Posterior vena cava (tissue), 2 donors: ENCODE measurements around the gene BRAP. TPM values are rescaled to one million over a fixed set of nuclear protein-coding genes. Genes with fewer than 3 reads are reported as not detected.
"Not testable (repeated sequence)": the region's sequence is repeated elsewhere in the genome, so short reads cannot be mapped to it uniquely, and the experiment has no call there.

Experiments
- DNase-seq: peaks from one replicate; pipeline ENCODE4 v3.0.0-alpha.2; 2020; ENCODE audit warnings: low spot score
- intact Hi-C, 2 donors: fragments of 100-400 bp; cut with DNase I; formaldehyde crosslinking; loops; one replicate each; pipeline versions ENCODE4 v1.14.1 to v1.14.2; 2022 to 2023
- total RNA-seq, 2 donors: library from RNA; stranded (reverse); fragmentation: NEBNext Ultra II Directional; extraction: Animal tissue kit (Norgen Biotek cat#: 25700); gene quantifications; one replicate each; pipeline ENCODE4 v1.2.1, GENCODE V29; 2021
- donor health status: DM: yes; HTN: yes; CAD: no.
- donor health status: DM: yes; HTN: yes; CAD: no.

BRAP gene
- total RNA-seq, 2 donors from 2014 or later, result 12.4 to 14.4 TPM

DNA sequence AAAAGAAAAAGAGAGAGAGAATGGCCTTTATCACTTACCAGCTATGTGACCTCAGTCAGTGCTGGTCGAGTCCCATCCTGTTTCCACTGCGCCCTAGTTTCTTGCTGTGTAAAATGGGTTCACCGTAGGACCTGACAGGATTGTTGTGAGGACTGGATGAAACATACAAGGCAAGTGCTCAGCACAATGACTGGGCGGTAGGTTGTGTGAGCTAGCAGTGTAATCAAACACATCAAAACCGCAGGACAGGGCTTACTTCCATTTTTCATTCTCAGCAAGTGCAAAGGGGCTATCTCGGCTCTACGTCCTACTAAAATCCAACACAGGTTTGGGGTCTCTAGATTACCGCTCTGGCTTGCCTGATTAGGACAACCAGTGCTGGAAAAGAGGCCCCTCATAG is 50.2 kb downstream of the BRAP start:
- intact Hi-C loops, result no loop called here
- no peak for DNase-seq

DNA sequence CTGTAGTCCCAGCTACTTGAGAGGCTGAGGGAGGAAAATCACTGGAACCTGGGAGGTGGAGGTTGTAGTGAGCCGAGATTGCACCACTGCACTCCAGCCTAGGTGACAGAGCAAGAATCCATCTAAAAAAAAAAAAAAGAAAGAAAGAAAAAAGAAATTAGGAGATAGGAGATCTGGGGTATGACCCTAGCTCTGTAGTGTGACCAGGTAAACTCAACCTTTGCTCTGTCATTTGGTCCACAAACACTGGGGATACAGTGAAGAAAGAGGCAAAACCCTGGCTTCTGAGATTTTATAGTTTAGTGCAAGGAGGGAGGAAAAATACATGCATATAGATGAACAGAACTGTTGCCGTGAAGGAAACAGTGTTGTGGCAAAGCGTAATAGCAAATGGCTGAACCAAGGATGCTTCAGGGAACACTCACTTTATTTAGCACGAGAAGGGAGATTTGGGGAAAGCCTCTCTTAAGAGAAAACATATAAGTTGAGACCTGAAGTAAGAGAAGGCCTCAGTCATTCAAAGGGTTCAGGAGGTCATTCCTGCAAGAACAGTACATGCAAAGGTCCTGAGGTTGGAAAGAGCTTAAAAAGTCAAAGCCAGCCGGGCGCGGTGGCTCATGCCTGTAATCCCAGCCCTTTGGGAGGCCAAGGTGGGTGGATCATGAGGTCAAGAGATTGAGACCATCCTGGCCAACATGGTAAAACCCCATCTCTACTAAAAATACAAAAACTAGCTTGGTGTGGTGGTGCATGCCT is 57.1 kb downstream of the BRAP start:
- intact Hi-C loops, result no loop called here
- no peak for DNase-seq

DNA sequence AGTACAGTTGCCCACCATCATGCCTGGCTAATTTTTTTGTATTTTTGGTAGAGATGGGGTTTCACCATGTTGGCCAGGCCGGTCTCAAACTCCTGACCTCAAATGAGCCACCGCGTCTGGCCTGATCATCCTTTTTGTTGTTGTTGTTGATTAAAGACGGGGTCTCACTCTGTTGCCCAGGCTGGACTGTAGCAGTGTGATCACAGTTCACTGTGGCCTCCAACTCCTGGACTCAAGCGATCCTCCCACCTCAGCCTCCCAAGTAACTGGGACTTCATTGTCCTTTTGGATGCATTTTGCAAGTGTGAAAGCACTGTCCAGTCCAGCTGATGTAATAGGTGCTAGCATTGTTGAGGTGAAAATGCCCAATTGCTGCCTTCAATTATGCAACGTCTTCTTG is 59.5 kb downstream of the BRAP start:
- intact Hi-C loops, result no loop called here
- no peak for DNase-seq

DNA sequence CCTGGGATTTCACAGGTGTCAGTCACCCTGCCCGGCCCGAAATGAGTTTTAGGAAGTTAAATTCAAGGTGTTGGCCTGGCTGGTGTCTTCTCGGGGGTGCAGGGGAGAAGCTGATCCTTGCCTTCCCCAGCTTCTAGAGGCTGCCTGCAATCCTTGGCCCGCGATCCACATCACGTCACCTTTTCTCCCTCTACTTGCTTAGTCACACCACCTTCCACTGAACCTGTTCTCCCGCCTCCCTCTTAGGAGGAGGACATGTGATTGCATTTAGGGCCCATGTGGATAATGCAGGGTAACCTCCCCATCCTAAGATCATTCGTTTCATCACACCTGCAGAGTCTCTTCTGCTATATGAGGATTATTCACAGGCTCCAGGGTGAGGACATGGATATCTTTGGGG is 61.2 kb downstream of the BRAP start:
- no peak for DNase-seq
- intact Hi-C loops, result no loop called here

DNA sequence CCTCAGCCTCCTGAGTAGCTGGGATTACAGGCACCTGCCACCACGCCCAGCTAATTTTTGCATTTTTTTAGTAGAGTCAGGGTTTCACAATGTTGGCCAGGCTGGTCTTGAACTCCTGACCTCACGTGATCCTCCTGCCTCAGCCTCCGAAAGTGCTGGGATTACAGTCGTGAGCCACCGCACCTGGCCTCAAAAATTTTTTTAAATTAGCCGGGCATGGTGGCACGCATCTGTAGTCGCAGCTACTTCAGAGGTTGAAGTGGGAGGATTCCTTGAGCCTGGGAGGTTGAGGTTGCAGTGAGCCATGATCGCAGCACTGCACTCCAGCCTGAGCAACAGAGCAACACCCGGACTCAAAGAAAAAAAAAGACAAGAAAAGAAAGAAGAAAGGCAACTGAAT is 67.9 kb downstream of the BRAP start:
- intact Hi-C loops, DNase-seq: not testable (repeated sequence)

DNA sequence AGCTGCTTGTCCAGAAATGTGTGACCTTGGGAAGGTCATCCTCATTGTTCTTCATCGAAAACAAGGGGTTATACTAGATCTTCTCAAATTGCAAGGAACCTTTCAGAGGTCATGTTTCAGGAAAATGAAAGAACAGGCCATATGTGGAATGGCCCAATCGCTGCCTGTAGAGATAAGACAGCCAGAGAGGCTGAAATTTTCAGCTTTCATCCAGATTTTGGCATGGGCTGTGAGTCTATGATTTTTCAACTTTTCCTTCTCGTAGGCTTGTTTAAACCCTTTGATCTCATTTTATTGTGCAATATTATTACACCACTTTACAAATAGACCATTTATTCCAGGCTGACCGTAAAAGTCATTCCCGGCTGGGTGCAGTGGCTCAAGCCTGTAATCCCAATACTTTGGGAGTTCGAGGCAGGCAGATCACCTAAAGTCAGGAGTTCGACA is 69.6 kb downstream of the BRAP start:
- intact Hi-C loops, result no loop called here
- DNase-seq, result no peak

DNA sequence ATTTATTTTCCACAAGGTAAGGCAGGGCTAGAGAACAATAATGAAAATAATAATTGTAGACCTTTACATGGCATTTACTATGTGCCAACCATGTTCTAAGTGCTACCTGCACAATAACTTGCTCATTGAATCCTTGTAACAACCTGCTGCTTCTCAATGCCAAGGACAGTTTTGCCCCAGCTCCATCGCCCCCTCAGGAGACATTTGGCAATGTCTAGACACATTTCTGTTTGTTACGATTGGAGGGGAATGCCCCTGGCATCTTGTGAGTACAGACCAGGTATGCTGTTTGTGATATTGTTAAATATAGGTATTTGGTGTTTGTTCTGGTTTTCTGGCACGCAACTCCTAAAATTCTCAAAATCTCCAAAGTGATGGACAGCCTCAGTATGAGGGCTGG is 78.5 kb downstream of the BRAP start:
- intact Hi-C loops, result no loop called here

DNA sequence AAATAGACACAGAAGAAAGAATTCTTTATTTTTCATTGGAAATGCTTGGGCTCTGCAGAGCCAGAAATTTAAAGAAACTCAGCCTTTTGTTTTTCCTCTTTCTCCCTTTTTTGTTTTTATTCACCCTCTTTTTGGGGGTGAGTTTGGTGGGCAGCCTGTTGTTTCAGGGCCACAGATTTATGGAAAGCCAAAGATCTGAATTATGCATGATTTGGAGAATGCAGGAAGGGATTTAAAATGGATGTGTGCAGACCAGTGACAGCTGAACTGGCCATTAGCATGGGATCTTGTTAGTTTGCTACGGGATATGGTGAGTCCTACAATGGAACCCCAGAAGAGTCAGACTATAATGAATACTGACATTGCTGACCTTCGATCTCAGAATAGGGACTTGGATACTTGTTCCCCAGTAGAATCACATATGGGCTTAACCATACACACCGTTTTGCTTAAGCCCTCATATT is 79.0 kb downstream of the BRAP start:
- intact Hi-C loops, result no loop called here
- no peak for DNase-seq

More for the DNA sequence above, 78.5 kb downstream of the BRAP start:
- no peak for DNase-seq

DNA sequence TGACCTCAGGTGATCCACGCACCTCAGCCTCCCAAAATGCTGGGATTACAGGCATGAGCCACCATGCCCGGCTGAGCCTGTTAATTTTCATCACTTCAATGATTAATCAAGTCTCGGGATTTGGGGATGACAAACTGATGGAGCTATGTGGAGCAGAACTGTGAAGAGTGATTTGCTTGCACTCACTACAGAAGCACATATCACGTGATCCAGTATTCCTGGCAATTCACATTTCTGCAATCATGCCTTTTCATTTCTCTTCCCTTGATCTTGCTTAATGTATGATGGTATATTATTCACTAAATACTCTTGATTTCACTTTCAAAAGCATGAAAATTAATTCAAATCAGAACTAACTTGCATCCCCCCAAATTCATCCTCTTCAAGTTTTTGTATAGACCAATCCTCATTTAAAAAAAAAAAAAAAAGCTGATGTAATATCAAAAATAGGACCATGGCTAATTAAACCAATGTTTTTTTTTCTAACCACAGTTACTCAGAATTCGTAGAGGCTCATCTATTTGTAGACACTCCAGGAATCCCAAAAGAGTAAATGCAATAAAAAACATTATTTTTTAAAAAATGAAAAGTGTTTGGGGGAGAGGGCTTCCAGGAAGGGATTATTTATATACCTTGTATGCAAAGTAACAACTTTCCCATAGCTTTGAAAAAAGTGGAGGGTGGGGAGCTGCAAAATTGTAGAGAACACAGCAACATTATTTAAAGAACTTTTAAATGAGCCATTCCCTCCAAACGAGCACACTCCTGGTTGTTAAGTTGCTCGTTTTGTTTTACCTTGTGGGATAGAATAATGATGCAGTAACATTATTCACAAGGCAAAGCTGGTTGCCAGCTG is 79.6 kb downstream of the BRAP start:
- intact Hi-C loops, result no loop called here
- no peak for DNase-seq

DNA sequence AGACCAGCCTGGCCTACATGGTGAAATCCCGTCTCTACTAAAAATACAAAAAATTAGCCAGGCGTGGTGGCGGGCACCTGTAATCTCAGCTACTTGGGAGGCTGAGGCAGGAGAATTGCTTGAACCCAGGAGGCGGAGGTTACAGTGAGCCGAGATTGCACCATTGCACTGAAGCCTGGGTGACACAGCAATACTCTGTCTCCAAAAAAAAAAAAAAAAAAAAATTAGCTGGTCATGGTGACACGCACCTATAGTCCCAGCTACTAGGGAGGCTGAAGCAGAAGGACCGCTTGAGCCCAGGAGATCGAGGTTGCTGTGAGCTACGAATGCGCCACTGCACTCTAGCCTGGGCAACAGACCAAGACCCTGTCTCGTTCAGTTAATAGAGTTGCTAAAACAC is 82.9 kb downstream of the BRAP start:
- intact Hi-C loops, result not testable (repeated sequence)
- DNase-seq, result peak; percentile 23

DNA sequence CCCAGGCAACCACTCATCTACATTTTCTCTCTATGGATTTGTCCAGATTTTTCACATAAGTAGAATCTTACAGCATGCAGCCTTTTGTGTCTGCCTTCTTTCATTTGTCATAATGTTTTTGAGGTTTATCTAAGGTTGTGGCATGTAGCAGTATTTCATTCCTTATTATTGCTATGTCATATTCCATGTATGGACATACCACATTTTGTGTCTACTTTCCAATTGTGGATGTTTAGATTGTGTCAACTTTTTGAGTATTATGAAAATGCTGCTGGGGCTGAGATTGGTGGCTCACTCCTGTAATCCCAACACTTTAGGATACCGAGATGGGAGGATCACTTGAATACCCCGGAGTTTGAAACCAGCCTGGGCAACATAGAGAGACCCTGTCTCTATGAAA is 83.4 kb downstream of the BRAP start:
- DNase-seq, result no peak
- intact Hi-C loops, result no loop called here

DNA sequence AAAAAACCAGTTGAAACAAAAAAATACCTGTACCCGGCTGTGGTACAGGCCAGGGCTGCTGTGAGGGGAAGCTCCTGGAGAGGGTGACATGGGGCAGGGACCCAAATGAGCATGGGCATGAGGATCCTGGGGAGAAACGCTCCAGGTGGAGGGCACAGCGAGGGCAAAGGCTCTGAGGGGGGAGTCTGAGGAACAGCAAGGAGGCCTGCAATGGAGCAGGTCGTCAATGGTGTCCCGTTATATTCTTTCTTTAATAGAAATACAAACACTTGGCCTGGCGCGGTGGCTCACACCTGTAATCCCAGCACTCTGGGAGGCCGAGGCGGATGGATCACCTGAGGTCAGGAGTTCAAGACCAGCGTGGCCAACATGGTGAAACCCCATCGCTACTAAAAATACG is 84.8 kb downstream of the BRAP start:
- intact Hi-C loops, result not testable (repeated sequence)
- peak; percentile 64 for DNase-seq

DNA sequence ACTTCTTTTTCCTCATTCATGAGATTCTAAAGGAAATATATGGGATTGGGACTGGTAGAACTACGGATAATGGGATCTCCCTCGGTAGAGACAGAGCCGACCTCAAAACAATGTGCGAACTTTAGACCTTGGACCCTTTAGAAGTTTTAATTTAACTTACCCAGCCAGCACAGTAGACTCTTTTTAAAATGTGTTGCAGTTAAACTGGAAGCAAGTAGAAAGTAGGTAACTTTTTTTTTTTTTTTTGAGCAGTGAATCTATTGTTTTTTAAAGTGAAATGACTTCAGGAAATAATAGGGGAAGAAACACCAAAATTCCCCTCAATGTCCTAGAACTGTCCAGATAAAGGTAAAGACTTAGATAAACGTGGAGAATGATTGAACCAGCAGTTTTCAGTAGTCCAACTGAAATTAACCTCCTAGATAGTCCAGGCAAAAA is 85.5 kb downstream of the BRAP start:
- no peak for DNase-seq
- intact Hi-C loops, result no loop called here

DNA sequence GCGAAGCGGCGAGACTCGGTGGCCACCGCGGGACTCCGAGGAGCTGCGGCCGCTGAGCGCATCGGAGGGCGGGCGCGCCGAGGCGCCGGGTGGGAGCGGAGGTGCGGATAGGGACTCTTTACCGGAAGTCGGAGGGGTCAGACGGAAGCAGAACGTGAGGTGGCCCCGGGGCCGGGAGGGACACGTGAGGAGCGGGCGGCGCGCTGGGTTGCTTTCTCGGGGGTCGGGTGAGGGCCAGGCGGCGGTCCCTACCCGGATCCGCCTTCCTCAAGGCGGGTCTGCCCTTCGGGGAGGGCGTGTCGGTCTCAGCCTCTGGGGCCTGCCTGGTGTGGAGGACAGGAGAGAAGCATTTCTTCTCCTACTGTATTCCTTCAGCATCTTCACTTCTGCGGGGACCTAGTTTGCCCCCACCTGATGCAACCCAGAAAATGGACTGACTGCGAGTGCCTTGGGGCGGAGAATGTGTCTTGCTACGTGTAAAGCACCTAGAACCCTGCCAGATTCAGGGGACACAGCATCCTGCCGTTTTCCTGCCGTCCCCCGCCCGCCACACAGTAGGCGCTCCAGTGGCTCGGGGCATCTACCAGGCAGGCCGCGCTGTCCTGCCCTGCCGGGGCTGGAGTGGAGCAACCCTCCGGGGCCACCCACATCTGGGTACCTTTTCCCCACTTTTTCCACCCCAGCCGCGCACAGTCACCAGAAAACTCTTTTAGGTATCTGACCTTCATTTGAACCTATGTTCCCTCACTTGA is 86.1 kb downstream of the BRAP start:
- peak; percentile 98 for DNase-seq
- intact Hi-C loops, result no loop called here

DNA sequence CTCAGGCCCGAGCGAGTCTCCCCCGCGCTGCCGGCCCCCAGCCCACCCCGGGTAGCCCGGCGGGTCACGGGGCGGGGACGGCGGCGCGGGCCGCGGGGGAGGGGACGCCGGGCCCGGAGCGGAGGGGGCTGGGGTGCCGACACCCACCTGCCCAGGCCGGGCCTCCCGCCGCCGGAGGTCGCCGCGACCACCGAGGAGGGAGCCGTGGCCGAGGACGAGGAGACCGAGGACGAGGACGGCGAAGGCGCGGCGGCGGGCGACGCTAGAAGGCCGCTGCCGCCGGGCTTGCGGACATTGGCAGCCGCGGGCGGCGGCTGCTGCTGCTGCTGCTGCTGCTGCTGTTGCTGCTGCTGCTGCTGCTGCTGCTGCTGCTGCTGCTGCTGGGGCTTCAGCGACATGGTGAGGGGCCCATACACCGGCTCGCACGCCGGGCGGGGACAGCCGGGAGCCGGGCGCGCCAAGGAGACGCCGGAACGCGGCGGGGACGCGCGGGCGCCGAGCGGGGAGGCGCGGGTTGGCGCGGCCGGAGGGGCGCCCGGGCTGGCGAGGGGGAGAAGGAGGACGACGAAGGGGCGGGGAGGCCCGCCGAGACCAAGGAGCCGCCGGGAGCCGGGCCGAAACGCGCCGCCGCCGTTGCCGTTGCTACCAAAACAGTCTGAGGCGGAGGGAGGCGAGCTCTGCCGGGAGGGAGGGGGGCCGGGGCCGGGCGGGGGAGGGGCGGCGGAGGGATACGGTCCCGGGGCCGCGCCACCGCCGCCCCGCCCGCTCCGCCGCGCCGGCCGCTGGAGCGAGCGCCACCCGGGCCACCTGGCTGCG is 86.9 kb downstream of the BRAP start, which contains the start of gene ATXN2:
TSS of gene ATXN2 (minus strand) at position 679 of the 816 bp plus-strand sequence. CDS start at position 398, 281 bp downstream.
- intact Hi-C loops, result no loop called here
- DNase-seq, result peak; percentile 90

DNA sequence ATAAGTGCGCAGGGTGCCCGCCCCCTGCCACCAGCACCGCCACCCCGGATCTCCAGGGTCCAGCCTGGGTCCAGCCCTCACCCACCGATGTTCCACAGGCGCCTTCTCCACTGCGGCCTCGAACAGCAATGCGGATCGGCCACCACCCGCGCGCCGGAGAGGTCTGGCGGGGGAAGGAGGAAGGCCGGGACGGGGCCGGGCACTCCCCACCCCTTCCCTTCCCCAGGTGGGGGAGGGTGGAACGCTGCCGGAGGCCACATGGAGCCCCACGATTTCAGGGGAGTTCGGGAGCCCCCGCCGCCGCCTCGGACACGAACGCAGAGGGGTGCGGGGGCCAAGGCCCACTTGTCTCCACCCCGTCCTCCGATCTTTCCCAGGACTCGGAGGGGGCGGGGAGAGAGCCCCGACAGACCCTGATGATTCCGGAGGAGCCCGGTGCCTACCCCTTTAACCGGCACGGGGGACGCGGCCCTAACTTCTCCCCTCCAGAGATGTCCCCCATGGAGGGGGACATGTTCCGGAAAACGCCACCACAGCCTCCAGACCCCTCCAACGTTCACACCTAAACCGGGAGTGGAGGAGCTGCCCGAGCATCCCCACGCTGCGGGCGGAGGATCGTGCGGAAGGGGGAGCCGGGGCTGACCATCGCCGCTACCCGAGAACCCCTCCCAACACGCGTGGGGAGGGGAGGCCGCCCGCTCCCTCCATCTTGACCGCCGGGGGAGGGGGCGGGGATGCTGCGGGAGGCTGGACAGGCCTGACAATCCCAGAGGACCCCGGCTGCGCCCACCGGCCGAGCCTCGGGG is 87.7 kb downstream of the BRAP start:
- intact Hi-C loops, result no loop called here
- DNase-seq, result peak; percentile 88

DNA sequence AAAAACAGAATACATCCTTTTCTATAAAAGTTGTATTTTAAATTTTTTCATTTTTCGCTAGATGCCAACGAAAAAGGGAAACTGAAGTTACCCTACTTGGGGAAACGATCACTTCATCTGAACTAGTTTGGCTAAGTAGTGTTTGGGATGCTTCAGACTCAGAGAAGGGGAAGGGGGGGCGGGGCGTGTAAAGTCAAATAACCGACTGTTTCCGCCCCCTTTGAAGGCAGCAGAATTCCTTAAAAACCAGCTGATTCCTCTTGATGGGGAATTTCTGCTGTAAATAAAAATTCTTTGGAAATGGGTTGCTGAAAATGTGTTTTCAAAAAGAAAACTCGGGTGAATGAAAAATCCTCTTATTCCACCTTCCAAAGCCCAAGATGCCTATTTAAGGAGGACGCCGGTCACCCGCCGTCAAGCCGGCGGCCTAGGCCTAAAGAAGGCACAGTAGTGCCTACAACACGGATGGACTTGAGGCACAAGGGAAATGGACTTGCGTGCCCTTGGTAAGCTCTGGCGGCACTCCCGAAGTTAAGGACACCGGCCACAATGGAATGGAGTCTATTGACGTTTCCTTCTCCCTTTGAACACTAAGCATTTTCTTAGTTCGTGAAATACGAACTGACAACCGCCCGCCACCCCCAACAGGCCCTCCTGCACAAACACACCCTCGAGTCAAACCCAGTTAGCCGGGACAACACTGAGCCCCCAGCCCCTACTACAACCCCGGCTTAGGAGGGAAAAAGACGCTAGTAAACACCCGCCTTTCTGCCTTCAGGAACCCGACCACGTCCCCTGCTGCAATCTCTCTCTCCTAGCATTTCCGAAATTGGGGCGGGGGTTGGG is 88.5 kb downstream of the BRAP start:
- DNase-seq, result no peak
- intact Hi-C loops, result no loop called here
